Measurements from ENCODE around the gene NUTF2. TPM values are rescaled to one million over a fixed set of nuclear protein-coding genes. Genes with fewer than 3 reads are reported as not detected.
"Not testable (repeated sequence)": the region's sequence is repeated elsewhere in the genome, so short reads cannot be mapped to it uniquely, and the experiment has no call there.

NUTF2 gene
- total RNA-seq, 2 experiments from 2014 or later: 165 to 171 TPM

DNA sequence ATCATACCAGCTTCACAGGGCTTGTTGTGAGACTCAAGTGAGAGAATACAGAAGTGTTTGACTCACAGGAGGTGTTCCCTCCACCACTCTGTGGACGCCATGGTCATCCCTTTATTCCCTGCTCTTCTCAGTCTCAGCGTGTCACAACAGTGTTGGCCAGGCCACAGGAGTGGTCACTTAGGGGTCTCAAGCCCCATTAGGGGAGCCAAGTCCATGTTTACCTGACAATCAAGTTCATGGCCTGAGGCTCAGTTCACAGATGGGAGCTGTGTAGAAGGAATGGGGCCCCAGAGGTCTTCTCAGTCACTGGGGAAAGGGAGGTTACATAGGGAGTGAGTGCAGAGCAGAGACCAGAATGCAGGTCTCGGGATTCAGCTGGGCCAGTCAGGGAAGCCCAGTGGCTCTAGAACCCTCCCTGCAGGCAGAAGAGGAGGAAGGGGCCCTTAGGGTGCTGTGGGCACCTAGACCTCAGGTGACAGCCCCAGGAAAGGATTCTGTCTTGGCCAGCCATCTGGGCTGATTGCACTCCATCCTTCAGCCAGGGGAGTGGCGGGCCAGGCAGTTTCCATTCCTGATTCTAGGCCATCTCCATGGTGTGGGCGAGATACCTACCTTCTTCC is 10.3 kb downstream of the NUTF2 start:
- Mint-ChIP-seq H3K27ac (no peak overlapping the region), H3K36me3 (ENCODE audit: low read depth) (peaks cover 5% of the 10 kb centered on the region), H3K4me3 (no peak overlapping the region), H3K27me3 (ENCODE audit: low read depth) (no peaks in the 10 kb centered on the region), H3K9me3 (no peaks in the 10 kb centered on the region), H3K4me1 (ENCODE audit: low read depth) (peaks cover 40% of the 10 kb centered on the region)
- intact Hi-C loops (cut with micrococcal nuclease): no loop called here
- DNase-seq: no peak
- CTCF ChIA-PET: interaction anchor here (1.3 to 1.7 kb wide), 2 partner anchors 27 to 41 kb away, joined by 4 to 8 read pairs; no protein-coding TSS in a partner anchor

- no peak overlapping the region for H3K27ac Mint-ChIP-seq
- CTCF ChIA-PET: interaction anchor here (1.3 to 1.7 kb wide), 2 partner anchors 26 to 42 kb away, joined by 4 to 8 read pairs; no protein-coding TSS in a partner anchor
- H3K27me3 Mint-ChIP-seq (ENCODE audit: low read depth): no peaks in the 10 kb centered on the region
- no peaks in the 10 kb centered on the region for H3K9me3 Mint-ChIP-seq
- peaks cover 5% of the 10 kb centered on the region for H3K36me3 Mint-ChIP-seq (ENCODE audit: low read depth)
- H3K4me3 Mint-ChIP-seq: no peak overlapping the region
- intact Hi-C loops (cut with micrococcal nuclease): no loop called here
- H3K4me1 Mint-ChIP-seq (ENCODE audit: low read depth): peaks cover 39% of the 10 kb centered on the region
- no peak for DNase-seq
Measured at GRCh38 chr16:67857547-67858233, 11.0 kb downstream of the NUTF2 start.

DNA sequence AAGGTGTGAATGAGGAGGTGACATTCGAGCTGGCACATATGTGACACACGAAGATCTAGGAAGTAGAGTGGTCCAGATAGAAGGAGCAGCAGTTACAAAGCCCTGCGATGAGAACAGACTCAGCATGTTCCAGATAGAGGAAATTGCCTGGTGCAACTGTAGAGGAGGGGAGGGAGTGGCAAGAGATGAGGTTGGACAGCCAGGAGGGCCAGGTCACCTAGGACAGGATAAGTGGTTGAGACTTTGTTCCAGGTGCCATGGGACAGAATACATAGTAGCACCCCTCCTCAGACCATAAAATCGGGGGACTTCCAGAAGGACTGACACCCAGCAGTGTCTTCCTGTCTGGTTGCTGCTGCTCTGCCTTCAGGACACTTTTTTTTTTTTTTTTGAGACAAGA is 11.8 kb downstream of the NUTF2 start:
- Mint-ChIP-seq H3K27ac (no peak overlapping the region), H3K4me3 (no peak overlapping the region), H3K27me3 (ENCODE audit: low read depth) (no peaks in the 10 kb centered on the region), H3K36me3 (ENCODE audit: low read depth) (peaks cover 5% of the 10 kb centered on the region), H3K9me3 (no peaks in the 10 kb centered on the region), H3K4me1 (ENCODE audit: low read depth) (peaks cover 39% of the 10 kb centered on the region)
- intact Hi-C loops (cut with micrococcal nuclease): no loop called here
- DNase-seq: no peak
- CTCF ChIA-PET: interaction anchor here (0.6 to 1.7 kb wide), 2 partner anchors 42 to 263 kb away, joined by 3 to 8 read pairs; no protein-coding TSS in a partner anchor

DNA sequence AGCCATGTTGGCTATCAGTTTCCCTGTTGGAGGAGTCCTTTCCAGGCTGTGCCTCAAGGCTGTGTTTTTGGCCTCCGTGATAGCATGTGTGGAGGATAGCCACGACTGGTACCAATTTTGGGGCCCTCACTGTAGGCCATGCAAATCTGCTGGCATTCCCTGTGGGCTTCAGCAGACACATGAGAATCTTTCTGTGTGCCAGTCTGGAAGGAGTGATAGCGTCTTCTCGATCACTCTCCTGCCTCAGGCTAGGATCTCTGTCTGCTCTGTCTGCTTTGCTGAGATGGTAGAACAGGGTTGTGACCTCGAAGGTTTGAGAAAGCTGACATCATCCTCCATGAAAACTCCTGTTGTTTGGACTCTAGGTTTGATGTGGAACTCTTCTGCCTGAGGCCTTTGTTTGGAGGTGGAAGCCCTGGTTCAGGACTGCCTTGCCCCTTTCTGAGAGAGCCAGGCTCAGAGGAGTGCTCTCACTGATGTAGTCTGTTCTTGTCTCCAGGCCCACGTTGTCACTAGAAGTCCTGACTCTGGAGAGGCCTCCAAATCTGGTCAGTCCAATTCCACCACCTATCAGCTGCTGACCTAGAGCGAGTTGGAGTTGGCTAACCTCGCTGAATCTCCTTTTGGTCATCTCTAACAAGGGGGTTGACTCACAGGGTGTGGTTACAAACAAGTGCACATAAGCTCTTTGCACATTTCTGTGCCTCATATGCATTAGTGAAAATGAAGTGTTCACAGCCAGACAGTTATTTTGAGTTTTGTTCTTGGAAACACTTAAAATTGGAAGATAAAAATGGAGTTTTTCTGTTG is 14.1 kb downstream of the NUTF2 start:
- Mint-ChIP-seq H3K9me3 (no peaks in the 10 kb centered on the region), H3K4me3 (no peak overlapping the region), H3K27me3 (ENCODE audit: low read depth) (no peaks in the 10 kb centered on the region), H3K36me3 (ENCODE audit: low read depth) (peaks cover 8% of the 10 kb centered on the region), H3K4me1 (ENCODE audit: low read depth) (peaks cover 25% of the 10 kb centered on the region), H3K27ac (no peak overlapping the region)
- DNase-seq: no peak
- CTCF ChIA-PET: interaction anchor here (0.6 to 2.6 kb wide), 5 partner anchors 23 to 82 kb away, joined by 3 to 11 read pairs (median 4); partner anchors contain the start of gene NRN1L
- intact Hi-C loops (cut with micrococcal nuclease): no loop called here

DNA sequence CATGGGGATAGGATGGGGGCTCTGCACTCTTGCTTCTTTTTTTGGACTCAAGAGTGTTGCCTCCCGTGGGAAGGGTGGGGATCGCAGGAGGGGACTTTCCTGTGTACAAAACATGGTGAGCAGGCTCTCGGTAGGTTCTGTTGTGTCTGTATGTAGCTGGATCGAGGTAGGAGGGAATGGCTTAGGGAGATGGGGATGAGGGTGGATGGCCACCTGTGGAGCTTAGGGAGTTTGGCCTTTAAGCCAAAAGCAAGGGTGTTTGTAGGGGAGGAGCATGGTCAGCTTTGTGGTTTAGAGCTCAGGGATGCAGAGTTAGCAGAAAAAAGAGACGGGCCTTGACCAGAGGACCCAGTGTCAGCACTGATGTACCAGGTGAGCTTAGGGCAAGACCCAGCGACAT is 15.1 kb downstream of the NUTF2 start:
- H3K27me3 Mint-ChIP-seq (ENCODE audit: low read depth): no peaks in the 10 kb centered on the region
- H3K9me3 Mint-ChIP-seq: no peaks in the 10 kb centered on the region
- peaks cover 11% of the 10 kb centered on the region for H3K36me3 Mint-ChIP-seq (ENCODE audit: low read depth)
- intact Hi-C loops (cut with micrococcal nuclease): no loop called here
- H3K27ac Mint-ChIP-seq: peak overlapping the region; percentile 53
- CTCF ChIA-PET: interaction anchor here (1.9 to 2.6 kb wide), 4 partner anchors 10 to 104 kb away, joined by 5 to 11 read pairs (median 8); partner anchors contain the start of gene NRN1L
- H3K4me3 Mint-ChIP-seq: no peak overlapping the region
- H3K4me1 Mint-ChIP-seq (ENCODE audit: low read depth): peaks cover 21% of the 10 kb centered on the region
- DNase-seq: no peak

GRCh38 chr16:67862623-67863583 is 16.2 kb downstream of the NUTF2 start:
- no peaks in the 10 kb centered on the region for H3K27me3 Mint-ChIP-seq (ENCODE audit: low read depth)
- H3K36me3 Mint-ChIP-seq (ENCODE audit: low read depth): peaks cover 13% of the 10 kb centered on the region
- intact Hi-C loops (cut with micrococcal nuclease): no loop called here
- H3K4me3 Mint-ChIP-seq: no peak overlapping the region
- CTCF ChIA-PET: interaction anchor here (0.6 to 2.6 kb wide), 7 partner anchors 9 to 103 kb away, joined by 3 to 11 read pairs (median 5); partner anchors contain the start of gene NRN1L
- no peak overlapping the region for H3K27ac Mint-ChIP-seq
- no peak for DNase-seq
- peaks cover 12% of the 10 kb centered on the region for H3K4me1 Mint-ChIP-seq (ENCODE audit: low read depth)
- H3K9me3 Mint-ChIP-seq: no peaks in the 10 kb centered on the region

- not testable (repeated sequence) for H3K4me1 Mint-ChIP-seq (ENCODE audit: low read depth); H3K27me3 Mint-ChIP-seq (ENCODE audit: low read depth); H3K27ac Mint-ChIP-seq; DNase-seq; H3K4me3 Mint-ChIP-seq; H3K9me3 Mint-ChIP-seq
- intact Hi-C loops (cut with micrococcal nuclease): loop anchor here (2.0 kb wide), 1 partner anchor 17 kb away; the partner anchor contains the start of genes CENPT and NUTF2
- H3K36me3 Mint-ChIP-seq (ENCODE audit: low read depth): peaks cover 14% of the 10 kb centered on the region
- CTCF ChIA-PET: interaction anchor here (0.6 to 2.6 kb wide), 4 partner anchors 7 to 47 kb away, joined by 3 to 8 read pairs (median 4); no protein-coding TSS in a partner anchor
Measured at GRCh38 chr16:67864044-67864443, 17.3 kb downstream of the NUTF2 start.

DNA sequence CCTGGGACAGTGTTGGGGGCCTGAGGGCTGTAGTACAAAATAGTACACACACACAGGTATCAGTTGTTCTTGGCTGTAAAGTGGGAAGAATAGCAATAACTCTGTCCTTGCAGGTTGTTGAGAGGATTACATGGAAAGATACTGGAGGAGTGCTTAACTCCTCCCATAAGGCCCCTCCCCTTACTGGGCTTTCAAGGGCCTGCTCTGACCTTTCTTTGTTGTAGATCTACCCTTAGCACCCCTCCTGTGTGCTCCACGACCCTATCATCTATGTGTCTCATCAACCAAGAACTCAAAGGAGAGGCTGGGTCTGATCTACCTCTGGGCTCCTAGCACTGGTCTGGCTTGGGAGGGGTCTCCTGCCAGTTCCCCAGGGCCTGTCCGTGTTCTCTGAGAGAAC is 17.9 kb downstream of the NUTF2 start:
- no peak for DNase-seq
- H3K4me1 Mint-ChIP-seq (ENCODE audit: low read depth): peaks cover 7% of the 10 kb centered on the region
- intact Hi-C loops (cut with micrococcal nuclease): loop anchor here (2.0 kb wide), 1 partner anchor 18 kb away; the partner anchor contains the start of genes CENPT and NUTF2
- no peak overlapping the region for H3K27ac Mint-ChIP-seq
- H3K9me3 Mint-ChIP-seq: no peaks in the 10 kb centered on the region
- peaks cover 14% of the 10 kb centered on the region for H3K36me3 Mint-ChIP-seq (ENCODE audit: low read depth)
- H3K27me3 Mint-ChIP-seq (ENCODE audit: low read depth): no peaks in the 10 kb centered on the region
- H3K4me3 Mint-ChIP-seq: no peak overlapping the region
- CTCF ChIA-PET: interaction anchor here (0.6 to 1.4 kb wide), 4 partner anchors 15 to 373 kb away, joined by 3 to 6 read pairs (median 4); no protein-coding TSS in a partner anchor

DNA sequence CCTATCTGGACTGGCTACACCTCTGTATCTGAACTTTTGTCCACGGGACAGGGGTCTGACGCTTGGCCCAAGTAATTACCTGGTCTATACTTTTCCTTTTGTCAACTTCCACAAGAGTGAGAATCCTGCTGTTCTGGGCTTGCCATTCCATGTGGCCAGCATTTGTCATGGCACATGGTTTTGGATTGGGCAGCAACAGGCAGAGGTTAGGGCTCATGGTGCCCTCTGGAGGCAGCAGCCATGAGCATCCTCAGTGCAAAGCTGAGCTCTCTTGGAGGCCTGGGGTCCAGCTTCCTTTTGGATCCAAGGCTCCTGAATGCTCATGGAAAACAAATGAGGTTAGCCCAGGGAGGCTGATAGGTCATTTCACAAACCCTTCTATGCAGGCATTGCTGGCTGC is 18.6 kb downstream of the NUTF2 start:
- intact Hi-C loops (cut with micrococcal nuclease): loop anchor here (1.0 to 2.0 kb wide), 2 partner anchors 19 to 49 kb away; partner anchors contain the start of genes CENPT and NUTF2
- no peak overlapping the region for H3K4me3 Mint-ChIP-seq
- H3K4me1 Mint-ChIP-seq (ENCODE audit: low read depth): peaks cover 7% of the 10 kb centered on the region
- peaks cover 14% of the 10 kb centered on the region for H3K36me3 Mint-ChIP-seq (ENCODE audit: low read depth)
- CTCF ChIA-PET: interaction anchor here (0.6 to 1.7 kb wide), 6 partner anchors 16 to 374 kb away, joined by 4 to 6 read pairs (median 5); no protein-coding TSS in a partner anchor
- H3K27ac Mint-ChIP-seq: no peak overlapping the region
- peak; percentile 39 for DNase-seq
- H3K9me3 Mint-ChIP-seq: no peaks in the 10 kb centered on the region
- H3K27me3 Mint-ChIP-seq (ENCODE audit: low read depth): no peaks in the 10 kb centered on the region

DNA sequence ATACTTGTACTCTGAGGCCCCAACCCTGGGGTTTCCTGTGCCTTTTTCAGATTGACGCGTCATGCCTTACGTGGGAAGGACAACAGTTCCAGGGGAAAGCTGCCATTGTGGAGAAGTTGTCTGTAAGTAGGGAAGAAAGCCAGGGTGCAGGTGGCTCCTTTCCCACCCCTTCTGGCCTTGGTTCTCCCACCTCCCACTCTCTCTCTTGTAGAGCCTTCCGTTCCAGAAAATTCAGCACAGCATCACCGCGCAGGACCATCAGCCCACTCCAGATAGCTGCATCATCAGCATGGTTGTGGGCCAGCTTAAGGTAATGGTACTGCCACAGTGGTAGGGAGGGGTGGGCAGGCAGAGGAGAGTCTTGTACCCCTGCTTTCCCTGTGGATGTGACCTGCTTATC is 21.6 kb downstream of the NUTF2 start:
- no peaks in the 10 kb centered on the region for H3K9me3 Mint-ChIP-seq
- no peaks in the 10 kb centered on the region for H3K27me3 Mint-ChIP-seq (ENCODE audit: low read depth)
- H3K36me3 Mint-ChIP-seq (ENCODE audit: low read depth): peaks cover 13% of the 10 kb centered on the region
- H3K27ac Mint-ChIP-seq: no peak overlapping the region
- peaks cover 4% of the 10 kb centered on the region for H3K4me1 Mint-ChIP-seq (ENCODE audit: low read depth)
- intact Hi-C loops (cut with micrococcal nuclease): no loop called here
- CTCF ChIA-PET: interaction anchor here (0.9 to 2.6 kb wide), 2 partner anchors 15 to 51 kb away, joined by 3 to 6 read pairs; no protein-coding TSS in a partner anchor
- no peak overlapping the region for H3K4me3 Mint-ChIP-seq
- no peak for DNase-seq

- CTCF ChIA-PET: interaction anchor here (0.6 to 1.2 kb wide), 3 partner anchors 14 to 54 kb away, joined by 3 to 5 read pairs (median 3); no protein-coding TSS in a partner anchor
- intact Hi-C loops (cut with micrococcal nuclease): no loop called here
- no peaks in the 10 kb centered on the region for H3K9me3 Mint-ChIP-seq
- no peaks in the 10 kb centered on the region for H3K27me3 Mint-ChIP-seq (ENCODE audit: low read depth)
- H3K36me3 Mint-ChIP-seq (ENCODE audit: low read depth): peaks cover 13% of the 10 kb centered on the region
- peaks cover 14% of the 10 kb centered on the region for H3K4me1 Mint-ChIP-seq (ENCODE audit: low read depth)
- no peak for DNase-seq
- no peak overlapping the region for H3K4me3 Mint-ChIP-seq
- peak overlapping the region; percentile 18 for H3K27ac Mint-ChIP-seq
Measured at GRCh38 chr16:67869653-67870052, 22.9 kb downstream of the NUTF2 start.

Data from activated naive CD4-positive, alpha-beta T cell treated with anti-CD3 and anti-CD28 coated beads for 36 hours (primary cell).